Measurements from ENCODE around the gene HDAC4. TPM values are rescaled to one million over a fixed set of nuclear protein-coding genes. Genes with fewer than 3 reads are reported as not detected.

The HDAC4 gene
- total and polyA plus RNA-seq, 2 of the 4 experiments (the other 2 are of a cell fraction) = 4.1 to 7.2 TPM

DNA sequence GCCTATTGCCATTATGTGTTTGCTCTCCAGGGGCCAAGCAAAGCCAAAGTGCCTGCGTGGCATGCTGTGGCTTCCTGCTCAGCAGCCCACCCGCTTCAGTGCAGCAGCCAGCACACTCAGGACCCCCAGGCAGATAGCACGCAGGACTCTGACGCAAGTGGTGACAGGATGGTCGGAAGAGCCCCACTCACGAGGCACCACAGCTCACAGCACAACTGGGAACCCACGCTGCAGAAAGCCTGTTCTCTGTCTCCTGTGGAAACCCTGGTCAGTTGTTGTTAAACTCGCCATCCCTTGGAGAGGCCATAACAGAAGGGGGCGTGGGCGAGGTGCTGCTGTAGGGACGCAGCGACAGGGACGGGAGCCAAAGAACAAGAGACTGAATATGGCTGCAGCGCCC lies 76.4 kb downstream of the HDAC4 start:
- POLR2A ChIA-PET (ENCODE audit: unreplicated experiment) = no interaction called here
- 89% methylated on average over 5 of the region's 14 CpGs; no CpG with 5 or more reads in 1 of the 2 experiments for WGBS, 2 experiments (ENCODE audit: extremely low coverage in 2 of 2, insufficient read length in 1 of 2)
- H2AK9ac ChIP-seq (replicated peaks; ENCODE audit: low read depth, low read length, poor library complexity) = peak overlapping the region; percentile 30

More for the DNA sequence above, 76.4 kb downstream of the HDAC4 start:
- Histone ChIP-seq H3K27me3 (ENCODE audit: control insufficient read depth, insufficient read depth, low read length) (no peaks in the 10 kb centered on the region), H3K18ac (ENCODE audit: low read depth, low read length) (peak overlapping the region; percentile 45; the same call in 1 of the 2 replicates), H3K9ac (ENCODE audit: low read depth, low read length) (no peak overlapping the region), H4K8ac (ENCODE audit: low read depth in 2 of 2, low read length in 2 of 2) (peak overlapping the region; percentile 32 to 37; a peak in 2 of 4 replicates), H2BK15ac (ENCODE audit: low read depth, low read length) (no peak overlapping the region; the same call in 2 of the 3 replicates), H4K91ac (ENCODE audit: insufficient read depth, low read depth, low read length) (no peak overlapping the region; the same call in 1 of the 2 replicates), H3K4me1 (ENCODE audit: control insufficient read depth, insufficient read depth, low read length) (peaks cover 37% of the 10 kb centered on the region), H3K4me2 (ENCODE audit: low read depth, low read length) (no peak overlapping the region), H2AK5ac (ENCODE audit: low read depth, low read length) (peak overlapping the region; percentile 86), H3K9me1 (ENCODE audit: insufficient read depth, low read length) (peaks cover 12% of the 10 kb centered on the region; the same call in 1 of the 2 replicates), H2BK5ac (ENCODE audit: low read depth, low read length, poor library complexity, severe bottlenecking) (no peak overlapping the region), H3K4ac (ENCODE audit: low read depth, low read length) (peak overlapping the region; percentile 50), H3K79me1 (ENCODE audit: low read depth in 1 of 2, low read length in 2 of 2) (peaks cover 39 to 73% of the 10 kb centered on the region in 2 experiments), H3K9me3 (ENCODE audit: control insufficient read depth, insufficient read depth, low read length) (no peaks in the 10 kb centered on the region; the same call in 1 of the 2 replicates), H3K56ac (ENCODE audit: extremely low read depth, insufficient read depth, low read length) (no peak overlapping the region), H4K20me1 (ENCODE audit: insufficient read depth, low read length) (peaks cover 4% of the 10 kb centered on the region; the same call in 1 of the 2 replicates), H3K36me3 (ENCODE audit: control insufficient read depth, insufficient read depth, low read length) (peaks cover 5% of the 10 kb centered on the region), H3K23ac (ENCODE audit: low read depth, low read length) (no peak overlapping the region), H2BK20ac (ENCODE audit: low read depth, low read length) (no peak overlapping the region), H2BK120ac (ENCODE audit: low read depth, low read length) (peak overlapping the region; percentile 49), H4K5ac (ENCODE audit: low read depth, low read length) (peak overlapping the region; percentile 34), H3K14ac (replicated peaks; ENCODE audit: low read depth, low read length) (no peak overlapping the region; the same call in 1 of the 2 replicates), H3K4me3 (ENCODE audit: insufficient read depth, low read depth, low read length) (no peak overlapping the region), H3K27ac (ENCODE audit: insufficient read depth, low read length) (0 out of 2 replicates have a peak overlapping the region, but pooled peaks have one; percentile 17), H2AFZ (replicated peaks; ENCODE audit: low read length, poor library complexity) (no peak overlapping the region)
- dilution Hi-C loops (cut with HindIII; ENCODE audit: low sequenced_read_pairs, unreplicated experiment) (no loop called here), intact Hi-C loops (cut with micrococcal nuclease) (no loop called here), in situ Hi-C loops (cut with MboI; ENCODE audit: low sequenced_read_pairs) (no loop called here)
- BruUV-seq (replicated peaks) = no TSS peak
- no peak for TF ChIP-seq RCOR1 (IDR thresholded peaks at IDR 0.05; ENCODE audit: insufficient replicate concordance, low read length)
- TF ChIP-seq NFE2L2 (IDR thresholded peaks at IDR 0.05; ENCODE audit: low read depth, low read length) = no peak
- TF ChIP-seq, protein P1, sequence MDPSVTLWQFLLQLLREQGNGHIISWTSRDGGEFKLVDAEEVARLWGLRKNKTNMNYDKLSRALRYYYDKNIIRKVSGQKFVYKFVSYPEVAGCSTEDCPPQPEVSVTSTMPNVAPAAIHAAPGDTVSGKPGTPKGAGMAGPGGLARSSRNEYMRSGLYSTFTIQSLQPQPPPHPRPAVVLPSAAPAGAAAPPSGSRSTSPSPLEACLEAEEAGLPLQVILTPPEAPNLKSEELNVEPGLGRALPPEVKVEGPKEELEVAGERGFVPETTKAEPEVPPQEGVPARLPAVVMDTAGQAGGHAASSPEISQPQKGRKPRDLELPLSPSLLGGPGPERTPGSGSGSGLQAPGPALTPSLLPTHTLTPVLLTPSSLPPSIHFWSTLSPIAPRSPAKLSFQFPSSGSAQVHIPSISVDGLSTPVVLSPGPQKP (IDR thresholded peaks at IDR 0.05; ENCODE audit: borderline replicate concordance, low read depth, low read length) = no peak
- CTCF ChIA-PET = no interaction called here
- no peak for ATAC-seq (ENCODE audit: low read depth)
- no peak for DNase-seq

Data from IMR-90 (cell line).